NCI-H2081 (cell line): ENCODE data around the gene MLIP.
"Not testable (repeated sequence)": the region's sequence is repeated elsewhere in the genome, so short reads cannot be mapped to it uniquely, and the experiment has no call there.

Experiments used
- DNase-seq, 2 experiments: peaks; one replicate each; lab custom pipeline; 2025; lab: John Stamatoyannopoulos, UW

MLIP gene

GRCh38 chr6:54140811-54141210, 29.6 kb downstream of the MLIP start:
- DNase-seq = no peak

GRCh38 chr6:54142889-54143519, 31.8 kb downstream of the MLIP start:
- no peak for DNase-seq

DNA sequence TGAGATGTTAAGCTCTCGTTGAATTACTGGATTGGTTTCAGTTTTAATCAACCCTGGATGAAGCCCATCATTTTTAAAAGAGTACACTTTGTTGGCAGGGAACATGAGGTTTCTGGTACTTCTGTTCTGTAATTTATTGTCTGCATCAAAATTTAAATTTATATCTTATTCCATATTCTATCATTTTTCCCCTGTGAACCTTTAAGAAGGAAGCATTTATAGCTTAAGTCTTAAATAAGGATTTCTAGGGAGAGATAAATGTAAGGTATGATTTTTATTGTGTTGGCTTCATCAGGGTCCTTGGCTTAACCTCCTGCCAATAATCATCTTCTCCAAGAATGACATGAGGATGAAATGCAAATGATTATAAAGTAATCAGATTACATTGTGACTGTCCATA, 40.6 kb downstream of the MLIP start:
- DNase-seq = no peak

- no peak for DNase-seq
Measured at GRCh38 chr6:54156650-54157250, 45.5 kb downstream of the MLIP start.

DNA sequence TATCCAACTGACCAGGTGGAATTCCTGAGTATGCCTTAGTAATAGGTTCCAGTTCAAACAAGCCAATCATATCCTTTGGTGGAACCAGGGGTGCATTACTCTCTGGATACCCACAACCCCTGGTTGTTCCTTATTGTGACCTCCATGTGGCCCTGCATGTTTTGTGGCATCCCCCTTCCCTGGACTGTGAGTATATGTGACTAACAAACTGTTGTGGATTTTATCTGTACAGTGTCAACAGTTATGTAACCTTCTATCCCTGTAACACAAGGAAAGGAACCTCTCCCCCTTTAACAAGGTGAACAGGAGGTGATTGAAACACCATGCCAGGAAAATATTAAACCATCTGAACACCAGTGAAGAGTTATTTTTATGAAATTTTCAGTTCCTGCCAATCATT, 46.2 kb downstream of the MLIP start:
- DNase-seq = no peak

DNA sequence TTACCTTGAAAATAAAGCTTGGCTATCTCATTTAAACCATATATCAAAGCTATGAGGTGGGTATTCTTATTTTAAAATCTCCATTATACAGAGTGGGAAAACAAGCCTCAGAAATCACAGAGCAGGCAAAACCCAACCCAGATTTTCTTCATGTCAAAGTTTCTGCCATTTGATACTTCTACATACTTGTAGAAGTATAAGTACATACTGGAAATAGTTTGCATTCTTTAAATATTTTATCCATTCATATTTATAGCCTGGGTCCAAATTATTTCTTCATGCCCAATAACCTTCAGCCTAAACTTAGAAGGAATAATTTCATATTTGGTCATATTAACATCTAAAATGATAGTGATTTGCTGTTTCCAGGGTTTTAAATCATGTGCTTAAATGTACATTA, 61.8 kb downstream of the MLIP start:
- DNase-seq = no peak

DNA sequence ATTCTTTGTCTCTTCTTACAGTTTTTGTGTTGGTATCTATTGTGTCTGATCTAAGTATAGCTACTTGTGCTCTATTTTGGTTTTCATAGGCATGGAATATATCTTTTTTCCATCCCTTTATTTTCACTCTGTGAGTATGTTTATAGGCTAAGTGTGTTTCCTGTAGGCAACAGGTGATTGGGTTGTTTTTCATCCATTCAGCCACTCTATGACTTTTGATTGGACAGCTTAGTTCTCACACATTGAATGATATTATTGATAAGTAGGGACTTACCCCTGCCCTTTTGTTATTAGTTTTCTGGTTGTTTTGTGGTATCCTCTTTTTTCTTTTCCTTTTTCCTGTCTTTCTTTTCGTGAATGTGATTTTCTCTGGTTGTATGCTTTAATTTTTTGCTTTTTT, 67.9 kb downstream of the MLIP start:
- no peak for DNase-seq

DNA sequence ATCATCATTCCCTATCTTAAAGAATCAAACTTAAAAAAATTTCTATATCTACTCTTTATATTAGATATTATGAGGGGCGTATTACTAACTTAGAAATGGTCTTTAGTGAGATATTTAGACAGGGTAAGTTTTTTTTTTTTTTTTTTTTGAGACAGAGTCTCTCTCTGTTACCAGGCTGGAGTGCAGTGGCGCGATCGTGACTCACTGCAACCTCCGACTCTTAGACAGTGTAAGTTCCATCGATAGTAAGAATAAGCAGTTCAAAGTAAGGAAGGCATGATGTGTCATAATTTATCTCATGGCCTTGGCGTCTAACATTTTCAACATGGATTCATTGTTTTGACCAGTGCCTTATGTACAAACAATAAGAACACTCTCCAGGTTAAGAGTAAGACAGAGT, 72.4 kb downstream of the MLIP start:
- DNase-seq = no peak

GRCh38 chr6:54185885-54186284, 74.6 kb downstream of the MLIP start:
- DNase-seq = no peak

GRCh38 chr6:54188846-54189245, 77.6 kb downstream of the MLIP start:
- no peak for DNase-seq

- no peak for DNase-seq
Measured at GRCh38 chr6:54191461-54191860, 80.2 kb downstream of the MLIP start.

- DNase-seq = no peak
Measured at GRCh38 chr6:54192993-54193392, 81.8 kb downstream of the MLIP start.

DNA sequence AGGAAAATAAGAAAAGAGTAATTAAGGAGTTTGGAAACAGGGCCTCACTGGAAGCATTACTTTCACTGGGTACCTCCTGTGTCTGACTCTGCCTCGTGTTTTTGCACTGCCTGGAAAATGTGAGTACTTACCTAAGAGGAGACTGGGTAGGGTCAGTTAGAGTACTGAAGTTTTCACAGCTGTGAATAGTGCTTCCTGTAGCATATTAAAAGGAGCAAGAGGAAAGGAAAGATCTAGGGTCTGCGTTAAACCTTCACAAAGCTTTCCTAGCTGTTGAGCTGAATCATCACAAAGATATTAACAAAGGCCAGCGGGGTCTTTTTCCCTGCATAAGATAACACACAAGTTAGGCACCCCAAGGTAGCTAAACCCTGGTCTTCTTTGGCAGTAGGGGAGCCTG, 82.3 kb downstream of the MLIP start:
- DNase-seq = no peak

GRCh38 chr6:54194067-54194466, 82.8 kb downstream of the MLIP start:
- no peak for DNase-seq

DNA sequence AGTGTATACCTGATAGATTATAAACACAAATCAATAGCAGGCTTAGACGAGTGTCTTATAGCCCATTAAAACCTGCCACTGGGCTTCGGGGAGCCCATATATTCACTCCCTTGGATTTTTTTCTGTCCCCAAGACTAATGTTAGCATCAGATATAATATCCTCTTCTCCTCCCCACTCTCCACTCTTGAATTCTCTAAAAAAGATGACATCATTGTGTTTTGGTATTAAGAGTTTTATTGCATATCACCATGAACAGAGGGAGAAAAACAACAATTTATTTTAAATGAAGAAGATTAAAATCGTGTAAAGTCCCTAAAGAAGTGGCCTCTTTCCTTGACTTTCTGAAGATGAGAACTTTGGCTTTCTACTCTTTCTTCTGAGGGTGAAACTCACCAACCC, 84.4 kb downstream of the MLIP start:
- no peak for DNase-seq

DNA sequence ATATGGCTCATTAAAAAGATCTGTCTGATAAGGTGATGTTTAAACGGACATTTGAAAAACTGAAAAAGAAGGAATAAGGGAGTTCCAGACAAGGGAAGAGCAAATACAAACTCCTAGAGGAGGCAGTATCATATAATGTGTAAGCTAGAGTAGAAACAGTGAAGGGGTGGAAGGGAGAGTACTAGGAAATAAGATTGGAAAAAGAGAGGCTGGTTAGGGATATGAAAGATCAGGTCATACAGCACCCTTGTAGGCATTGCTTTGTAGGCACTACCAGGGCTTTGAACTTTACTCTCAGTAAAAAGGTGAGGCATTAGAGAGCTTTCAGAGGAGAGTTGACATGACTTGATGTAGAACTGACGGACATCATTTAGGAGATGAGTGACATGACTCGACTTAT, 85.7 kb downstream of the MLIP start:
- no peak for DNase-seq

- no peak for DNase-seq
Measured at GRCh38 chr6:54198134-54198533, 86.9 kb downstream of the MLIP start.

DNA sequence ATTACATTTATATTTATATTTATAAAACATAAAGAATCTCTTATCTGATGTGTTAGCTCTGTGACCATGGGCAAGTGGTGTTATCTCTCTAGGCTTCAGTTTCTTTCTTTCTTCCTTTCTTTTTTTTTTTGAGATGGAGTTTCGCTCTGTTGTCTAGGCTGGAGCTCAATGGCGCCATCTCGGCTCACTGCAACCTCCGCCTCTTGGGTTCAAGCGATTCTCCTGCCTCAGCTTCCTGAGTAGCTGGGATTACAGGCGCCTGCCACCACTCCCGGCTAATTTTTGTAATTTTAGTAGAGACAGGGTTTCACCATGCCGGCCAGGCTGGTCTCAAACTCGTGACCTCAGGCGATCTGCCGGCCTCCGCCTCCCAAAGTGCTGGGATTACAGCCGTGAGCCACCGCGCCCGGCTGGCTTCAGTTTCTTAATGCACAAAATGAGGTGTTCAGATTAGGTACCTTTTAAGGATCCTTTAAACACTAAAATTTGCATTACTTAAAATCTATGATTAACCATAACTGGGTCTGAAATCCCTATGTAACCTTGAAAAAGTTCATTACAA, 92.3 kb downstream of the MLIP start:
- not testable (repeated sequence) for DNase-seq

- no peak for DNase-seq
Measured at GRCh38 chr6:54204921-54205591, 93.8 kb downstream of the MLIP start.

DNA sequence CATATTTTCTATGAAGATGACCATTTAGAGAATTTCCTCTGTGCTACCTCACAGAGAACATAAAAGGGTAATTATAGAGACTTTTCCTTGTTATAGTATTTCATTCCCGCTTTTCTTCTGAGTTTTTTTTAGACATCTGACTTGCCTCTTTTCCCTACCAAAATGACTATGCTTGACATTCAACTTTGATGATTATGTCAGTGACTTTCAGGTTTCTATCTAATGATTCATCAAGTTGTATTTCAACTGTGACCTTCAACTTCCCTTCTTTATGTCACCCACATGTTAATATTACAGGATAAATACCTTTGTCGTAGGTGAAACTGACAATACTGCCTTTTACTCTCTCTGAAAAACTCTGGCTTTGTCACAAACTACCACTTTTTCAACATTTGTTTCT, 95.3 kb downstream of the MLIP start:
- no peak for DNase-seq

DNA sequence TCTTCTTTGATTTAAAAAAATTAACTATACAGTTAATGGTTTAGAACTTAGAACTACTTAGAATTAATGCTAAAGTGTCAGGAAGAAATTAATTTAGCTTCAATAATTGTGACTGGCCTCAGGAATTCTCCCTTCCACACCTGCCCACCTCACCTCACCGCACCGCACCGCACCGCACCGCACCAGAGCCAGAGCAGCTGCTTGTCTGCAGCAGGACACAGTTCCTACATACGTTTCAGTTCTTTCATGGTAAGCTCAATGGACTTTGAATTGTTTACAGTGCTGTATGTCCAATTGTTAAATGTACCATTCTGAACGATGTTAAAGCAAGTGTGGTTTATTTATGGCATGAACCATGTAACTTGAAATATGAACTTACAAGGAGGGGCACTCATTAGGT, 98.7 kb downstream of the MLIP start:
- DNase-seq = not testable (repeated sequence)

GRCh38 chr6:54214286-54214685, 103.0 kb downstream of the MLIP start:
- DNase-seq = no peak

DNA sequence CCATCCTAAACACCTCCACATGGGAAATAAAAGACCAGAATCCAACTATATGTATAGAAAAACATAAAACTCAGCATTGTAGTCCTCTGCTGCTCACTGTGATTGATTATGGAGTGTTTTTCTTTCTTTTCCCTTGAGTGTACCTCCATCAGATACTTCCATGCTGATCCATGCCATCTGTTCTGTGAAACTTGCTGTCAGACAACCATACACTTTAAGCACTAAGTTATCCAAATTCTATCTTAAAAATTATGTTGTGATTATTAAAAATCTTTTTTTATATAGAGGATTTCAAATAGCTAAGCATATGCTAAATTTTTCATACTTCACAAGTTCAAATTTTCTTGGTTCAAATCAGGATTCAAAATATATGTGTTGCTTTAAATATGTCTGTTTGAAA, 105.1 kb downstream of the MLIP start:
- no peak for DNase-seq
